ENCODE data around the gene C2orf68.
"Not testable (repeated sequence)": the region's sequence is repeated elsewhere in the genome, so short reads cannot be mapped to it uniquely, and the experiment has no call there.

C2orf68 gene

GRCh38 chr2:85631316-85631715, 19.4 kb upstream of the C2orf68 start:
- DNase-seq (ENCODE audit: low read depth in 1 of 2, low spot score in 1 of 2) = no peak

GRCh38 chr2:85628658-85629057, 16.8 kb upstream of the C2orf68 start:
- DNase-seq (ENCODE audit: low read depth in 1 of 2, low spot score in 1 of 2) = no peak

- DNase-seq (ENCODE audit: low read depth in 1 of 2, low spot score in 1 of 2) = no peak
These were observed 12.1 kb upstream of the C2orf68 start for GRCh38 chr2:85623991-85624390.

GRCh38 chr2:85621338-85621737, 9.5 kb upstream of the C2orf68 start:
- DNase-seq (ENCODE audit: low read depth in 1 of 2, low spot score in 1 of 2) = no peak

- no peak for DNase-seq (ENCODE audit: low read depth in 1 of 2, low spot score in 1 of 2)
These were observed 7.8 kb upstream of the C2orf68 start for GRCh38 chr2:85619617-85620016.

GRCh38 chr2:85617723-85618122, 5.9 kb upstream of the C2orf68 start:
- DNase-seq (ENCODE audit: low read depth in 1 of 2, low spot score in 1 of 2) = not testable (repeated sequence)

GRCh38 chr2:85615413-85615728, 3.5 kb upstream of the C2orf68 start:
- DNase-seq (ENCODE audit: low read depth in 1 of 2, low spot score in 1 of 2) = no peak

GRCh38 chr2:85614757-85615156, 2.9 kb upstream of the C2orf68 start:
- DNase-seq (ENCODE audit: low read depth in 1 of 2, low spot score in 1 of 2) = not testable (repeated sequence)

GRCh38 chr2:85613717-85614515, 2.0 kb upstream of the C2orf68 start:
- DNase-seq (ENCODE audit: low read depth in 1 of 2, low spot score in 1 of 2) = no peak

GRCh38 chr2:85611217-85611704, 605 bp downstream of the C2orf68 start:
- DNase-seq (ENCODE audit: low read depth in 1 of 2, low spot score in 1 of 2) = no peak

- DNase-seq (ENCODE audit: low read depth in 1 of 2, low spot score in 1 of 2) = no peak
These were observed 4.3 kb downstream of the C2orf68 start for GRCh38 chr2:85607268-85608215.

GRCh38 chr2:85606116-85606455, 5.8 kb downstream of the C2orf68 start:
- DNase-seq (ENCODE audit: low read depth in 1 of 2, low spot score in 1 of 2) = no peak

- DNase-seq (ENCODE audit: low read depth in 1 of 2, low spot score in 1 of 2) = no peak
These were observed 6.3 kb downstream of the C2orf68 start for GRCh38 chr2:85605406-85606115.

GRCh38 chr2:85604568-85605339, 7.1 kb downstream of the C2orf68 start:
- no peak for DNase-seq (ENCODE audit: low read depth in 1 of 2, low spot score in 1 of 2)

GRCh38 chr2:85604133-85604444, 7.8 kb downstream of the C2orf68 start:
- DNase-seq (ENCODE audit: low read depth in 1 of 2, low spot score in 1 of 2) = not testable (repeated sequence)

- DNase-seq (ENCODE audit: low read depth in 1 of 2, low spot score in 1 of 2) = peak; percentile 73 to 85
These were observed 9.2 kb downstream of the C2orf68 start, which contains the start of gene TMEM150A for GRCh38 chr2:85602476-85603234. TMEM150A (minus strand) TSS chr2:85602698; CDS start chr2:85601948, 750 bp downstream.

GRCh38 chr2:85601771-85602475, 9.9 kb downstream of the C2orf68 start:
- DNase-seq (ENCODE audit: low read depth in 1 of 2, low spot score in 1 of 2) = no peak

- no peak for DNase-seq (ENCODE audit: low read depth in 1 of 2, low spot score in 1 of 2)
These were observed 10.7 kb downstream of the C2orf68 start for GRCh38 chr2:85600951-85601770.

GRCh38 chr2:85600235-85600575, 11.7 kb downstream of the C2orf68 start:
- DNase-seq (ENCODE audit: low read depth in 1 of 2, low spot score in 1 of 2) = no peak

Data from stimulated activated CD4-positive, alpha-beta T cell treated with anti-CD3 and anti-CD28 coated beads, Interleukin-15, amount 100 ng/mL, for 1 hour (primary cell).